Suprapubic skin (tissue), 3 donors: Measurements from ENCODE around the gene ST7.

Experiments
- EP300 ChIP-seq: sonication (generic); formaldehyde crosslinking; IDR thresholded peaks from one replicate; pipeline ENCODE4 v1.6.1; 2017; ENCODE audit warnings: antibody characterized with exemption
- TF ChIP-seq, protein P1 (sequence below), 2 donors: fragments of 200-600 bp in 1 of 2; fragments of 450-650 bp in 1 of 2; sonication (generic) in 1 of 2; IDR thresholded peaks; one replicate each; pipeline ENCODE4 v1.5.1; 2016 to 2019; ENCODE audit warnings: antibody characterized with exemption in 2 of 2, mild to moderate bottlenecking in 1 of 2, moderate library complexity in 1 of 2

DNA sequence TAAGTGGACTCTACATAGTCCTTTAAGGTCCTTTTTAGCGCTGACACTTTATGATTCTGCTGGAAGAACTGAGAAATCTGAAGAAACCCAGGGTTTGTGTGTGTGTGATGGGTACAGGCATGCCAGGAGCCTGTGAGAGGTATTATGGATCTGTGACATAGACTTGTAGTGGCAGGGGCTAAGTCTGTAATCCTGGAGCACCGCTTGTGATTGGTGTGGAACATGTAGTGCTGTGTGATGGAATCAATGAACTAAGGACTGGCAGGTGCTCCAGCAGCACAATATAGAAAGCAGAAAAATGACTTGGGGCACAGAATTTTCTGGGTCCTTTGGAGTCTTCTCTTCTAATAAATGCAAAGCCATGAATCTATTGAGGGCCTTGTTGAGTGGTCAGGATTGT, 163.9 kb downstream of the ST7 start:
- TF ChIP-seq, protein P1, sequence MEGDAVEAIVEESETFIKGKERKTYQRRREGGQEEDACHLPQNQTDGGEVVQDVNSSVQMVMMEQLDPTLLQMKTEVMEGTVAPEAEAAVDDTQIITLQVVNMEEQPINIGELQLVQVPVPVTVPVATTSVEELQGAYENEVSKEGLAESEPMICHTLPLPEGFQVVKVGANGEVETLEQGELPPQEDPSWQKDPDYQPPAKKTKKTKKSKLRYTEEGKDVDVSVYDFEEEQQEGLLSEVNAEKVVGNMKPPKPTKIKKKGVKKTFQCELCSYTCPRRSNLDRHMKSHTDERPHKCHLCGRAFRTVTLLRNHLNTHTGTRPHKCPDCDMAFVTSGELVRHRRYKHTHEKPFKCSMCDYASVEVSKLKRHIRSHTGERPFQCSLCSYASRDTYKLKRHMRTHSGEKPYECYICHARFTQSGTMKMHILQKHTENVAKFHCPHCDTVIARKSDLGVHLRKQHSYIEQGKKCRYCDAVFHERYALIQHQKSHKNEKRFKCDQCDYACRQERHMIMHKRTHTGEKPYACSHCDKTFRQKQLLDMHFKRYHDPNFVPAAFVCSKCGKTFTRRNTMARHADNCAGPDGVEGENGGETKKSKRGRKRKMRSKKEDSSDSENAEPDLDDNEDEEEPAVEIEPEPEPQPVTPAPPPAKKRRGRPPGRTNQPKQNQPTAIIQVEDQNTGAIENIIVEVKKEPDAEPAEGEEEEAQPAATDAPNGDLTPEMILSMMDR (IDR thresholded peaks at IDR 0.05): no peak
- TF ChIP-seq EP300: no peak
